ENCODE data around the gene WWOX. TPM values are rescaled to one million over a fixed set of nuclear protein-coding genes. Genes with fewer than 3 reads are reported as not detected.

The WWOX gene
- total RNA-seq, 1 donor from 2014 or later: 34.9 TPM

DNA sequence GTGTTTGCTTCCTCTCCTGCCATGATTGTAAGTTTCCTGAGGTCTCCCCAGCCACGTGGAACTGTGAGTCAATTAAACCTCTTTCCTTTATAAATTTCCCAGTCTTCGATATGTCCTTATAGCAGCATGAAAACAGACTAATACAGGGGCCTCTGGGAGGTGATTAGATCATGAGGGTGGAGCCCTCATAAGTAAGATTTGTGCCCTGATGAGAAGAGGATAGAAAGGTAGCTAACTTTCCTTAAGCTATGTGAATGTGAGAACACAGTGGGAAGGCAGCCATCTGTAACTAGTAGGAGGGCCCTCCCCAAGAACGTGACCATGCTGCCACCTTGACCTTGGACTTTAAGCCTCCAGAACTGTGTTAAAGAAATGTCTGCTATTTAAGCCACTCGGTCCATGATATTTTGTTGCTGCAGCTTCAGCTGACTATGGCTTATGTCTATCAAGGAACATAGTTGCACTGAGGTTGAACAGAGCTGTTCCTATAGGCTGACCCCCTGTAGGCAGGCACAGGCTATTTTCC, 30.7 kb downstream of the WWOX start:
- Histone ChIP-seq H3K4me3 (ENCODE audit: low read depth, low read length) (no peak overlapping the region), H3K36me3 (ENCODE audit: control insufficient read depth, insufficient read depth, low read length) (no peaks in the 10 kb centered on the region), H3K27me3 (ENCODE audit: control insufficient read depth, insufficient read depth, low read length) (no peaks in the 10 kb centered on the region)
- TF ChIP-seq CTCF (IDR thresholded peaks at IDR 0.05; ENCODE audit: insufficient read depth, low read length, poor library complexity, severe bottlenecking): no peak
- DNase-seq (ENCODE audit: low read depth): no peak

DNA sequence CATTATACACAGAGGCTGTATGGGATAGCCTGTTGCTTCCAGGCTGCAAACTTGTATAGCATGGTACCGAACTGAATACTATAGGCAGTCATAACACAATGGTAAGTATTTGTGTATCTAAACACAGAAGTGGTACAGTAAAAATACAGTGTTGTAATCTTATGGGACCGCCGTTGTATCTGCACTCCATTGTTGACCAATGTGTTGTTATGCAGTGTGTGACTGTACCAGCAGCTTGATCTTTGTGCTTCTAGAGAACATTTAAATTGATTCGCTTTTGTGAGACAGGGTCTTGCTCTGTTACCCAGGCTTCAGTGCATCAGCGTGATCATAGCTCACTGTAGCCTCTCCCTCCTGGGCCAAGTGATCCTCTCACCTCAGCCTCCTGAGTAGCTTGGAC, 31.5 kb downstream of the WWOX start:
- TF ChIP-seq CTCF (IDR thresholded peaks at IDR 0.05; ENCODE audit: insufficient read depth, low read length, poor library complexity, severe bottlenecking): no peak
- H3K4me3 ChIP-seq (ENCODE audit: low read depth, low read length): no peak overlapping the region
- no peaks in the 10 kb centered on the region for H3K36me3 ChIP-seq (ENCODE audit: control insufficient read depth, insufficient read depth, low read length)
- no peak for DNase-seq (ENCODE audit: low read depth)
- no peaks in the 10 kb centered on the region for H3K27me3 ChIP-seq (ENCODE audit: control insufficient read depth, insufficient read depth, low read length)

GRCh38 chr16:78133919-78134318, 34.5 kb downstream of the WWOX start:
- Histone ChIP-seq H3K36me3 (ENCODE audit: control insufficient read depth, insufficient read depth, low read length) (no peaks in the 10 kb centered on the region), H3K4me3 (ENCODE audit: low read depth, low read length) (no peak overlapping the region), H3K27me3 (ENCODE audit: control insufficient read depth, insufficient read depth, low read length) (no peaks in the 10 kb centered on the region)
- no peak for DNase-seq (ENCODE audit: low read depth)
- TF ChIP-seq CTCF (IDR thresholded peaks at IDR 0.05; ENCODE audit: insufficient read depth, low read length, poor library complexity, severe bottlenecking): no peak

- Histone ChIP-seq H3K27me3 (ENCODE audit: control insufficient read depth, insufficient read depth, low read length) (no peaks in the 10 kb centered on the region), H3K36me3 (ENCODE audit: control insufficient read depth, insufficient read depth, low read length) (no peaks in the 10 kb centered on the region), H3K4me3 (ENCODE audit: low read depth, low read length) (no peak overlapping the region)
- no peak for DNase-seq (ENCODE audit: low read depth)
- no peak for TF ChIP-seq CTCF (IDR thresholded peaks at IDR 0.05; ENCODE audit: insufficient read depth, low read length, poor library complexity, severe bottlenecking)
These were observed 35.6 kb downstream of the WWOX start for GRCh38 chr16:78134944-78135619.

- H3K36me3 ChIP-seq (ENCODE audit: control insufficient read depth, insufficient read depth, low read length): no peaks in the 10 kb centered on the region
- no peak overlapping the region for H3K4me3 ChIP-seq (ENCODE audit: low read depth, low read length)
- no peak for DNase-seq (ENCODE audit: low read depth)
- no peak for TF ChIP-seq CTCF (IDR thresholded peaks at IDR 0.05; ENCODE audit: insufficient read depth, low read length, poor library complexity, severe bottlenecking)
- H3K27me3 ChIP-seq (ENCODE audit: control insufficient read depth, insufficient read depth, low read length): no peaks in the 10 kb centered on the region
These were observed 37.7 kb downstream of the WWOX start for GRCh38 chr16:78137179-78137578.

Measured in kidney epithelial cell (primary cell).